Bronchial epithelial cell (primary cell): Measurements from ENCODE around the gene CD151. TPM values are rescaled to one million over a fixed set of nuclear protein-coding genes. Genes with fewer than 3 reads are reported as not detected.
A peak's percentile ranks its signal among the peaks of the same experiment; 100 is the strongest.

Experiments
- DNase-seq: peaks from one replicate; pipeline ENCODE4 v3.0.0-alpha.2; 2010; ENCODE audit warnings: low read depth
- FAIRE-seq: peaks from 2 replicates; lab custom pipeline; 2011; peaks lifted over from hg19 to GRCh38; lab: Jason Lieb, UNC
- H3K27me3 ChIP-seq: 2 replicates; pipeline ENCODE4 v1.5.1; 2011; ENCODE audit warnings: low read length; ENCODE audit not compliant: control insufficient read depth, insufficient read depth
- H3K36me3 ChIP-seq: 2 replicates; pipeline ENCODE4 v1.5.1; 2011; ENCODE audit warnings: low read length; ENCODE audit not compliant: control insufficient read depth, insufficient read depth
- H3K4me3 ChIP-seq: 2 replicates; pipeline ENCODE4 v1.5.1; 2011; ENCODE audit warnings: mild to moderate bottlenecking, low read depth, low read length, control low read depth
- CTCF ChIP-seq: IDR thresholded peaks from 2 replicates; pipeline ENCODE4 v1.5.1; 2011; ENCODE audit warnings: mild to moderate bottlenecking, moderate library complexity, low read length, control low read depth, inconsistent platforms; ENCODE audit not compliant: insufficient read depth, severe bottlenecking
- total RNA-seq: library from RNA; depleted of rRNA; stranded (reverse); fragments of >200 nt; gene quantifications from 2 replicates; pipeline ENCODE4 v1.2.1, GENCODE V29; 2014

CD151 gene
- total RNA-seq, 1 donor from 2014 or later: 324 TPM

- DNase-seq: peak; percentile 76
- TF ChIP-seq CTCF: no peak
- no peak for FAIRE-seq
- no peaks in the 10 kb centered on the region for H3K27me3 ChIP-seq
- H3K4me3 ChIP-seq: peak within 1 kb of the TSS; percentile 73
- peaks cover 12% of the 10 kb centered on the region for H3K36me3 ChIP-seq
Measured at GRCh38 chr11:818396-819128, 14.2 kb upstream of the CD151 start, which contains the start of gene PNPLA2. TSS of gene PNPLA2 (plus strand) at chr11:818914. CDS start at chr11:819719, 805 bp downstream.

GRCh38 chr11:819129-819931, 13.4 kb upstream of the CD151 start:
- TF ChIP-seq CTCF: no peak
- Histone ChIP-seq H3K36me3 (peaks cover 15% of the 10 kb centered on the region), H3K4me3 (peak overlapping the region; percentile 73), H3K27me3 (no peaks in the 10 kb centered on the region)
- DNase-seq (peak; percentile 45), FAIRE-seq (no peak)

- Histone ChIP-seq H3K27me3 (no peaks in the 10 kb centered on the region), H3K4me3 (peak overlapping the region; percentile 73), H3K36me3 (peaks cover 17% of the 10 kb centered on the region)
- no peak for TF ChIP-seq CTCF
- FAIRE-seq (no peak), DNase-seq (peak; percentile 66)
Measured at GRCh38 chr11:819943-820649, 12.7 kb upstream of the CD151 start.

- Histone ChIP-seq H3K36me3 (peaks cover 18% of the 10 kb centered on the region), H3K27me3 (no peaks in the 10 kb centered on the region), H3K4me3 (peak overlapping the region; percentile 73)
- DNase-seq (peak; percentile 49), FAIRE-seq (no peak)
- no peak for TF ChIP-seq CTCF
Measured at GRCh38 chr11:820655-821511, 11.9 kb upstream of the CD151 start.
